Spleen (tissue), 7 donors: ENCODE measurements around the gene ONECUT3.

Source experiments
- CTCF ChIP-seq, 11 experiments: fragments of 200-600 bp in 7 of 11; fragments of 450-650 bp in 4 of 11; sonication (generic) in 4 of 11; IDR thresholded peaks in 8 of 11; conservative IDR thresholded peaks in 3 of 11; 1 replicate in 7 of 11; 2 replicates in 4 of 11; pipeline versions ENCODE4 v1.4.0 to v1.8.0; 2016 to 2021; ENCODE audit warnings: antibody characterized with exemption in 11 of 11, inconsistent platforms in 4 of 11, mild to moderate bottlenecking in 1 of 11
- POLR2A ChIP-seq, 3 donors: fragments of 450-650 bp; IDR thresholded peaks; one replicate each; pipeline ENCODE4 v1.5.1; 2017; ENCODE audit warnings: antibody characterized with exemption in 3 of 3, mild to moderate bottlenecking in 1 of 3
- POLR2AphosphoS5 ChIP-seq, 3 donors: sonication (generic); formaldehyde crosslinking; IDR thresholded peaks; one replicate each; pipeline ENCODE4 v1.5.1; 2017; ENCODE audit warnings: antibody characterized with exemption in 3 of 3
- donor health status: DM: no; HTN: no; CAD: no; lungs with moderate emphysema.
- donor health status: DM: no; HTN: no; CAD: no.
- donor health status: DM: no; HTN: no; CAD: no.

- TF ChIP-seq CTCF (IDR thresholded peaks at IDR 0.05 in 8 of 11, conservative IDR thresholded peaks at IDR 0.05 in 3 of 11) (no peak), POLR2AphosphoS5 (IDR thresholded peaks at IDR 0.05) (no peak), POLR2A (IDR thresholded peaks at IDR 0.05) (no peak)
These were observed 64.4 kb downstream of the ONECUT3 start for GRCh38 chr19:1817553-1818179.
